NOMO-1 treated with dmso at 0.1 percent for 144 hours (cell line): ENCODE results near the gene DCC.

Experiments
- DNase-seq: peaks from one replicate; lab custom pipeline; 2025; ENCODE audit not compliant: unreplicated experiment; lab: John Stamatoyannopoulos, UW

DCC gene

GRCh38 chr18:52894801-52895200 lies 554.8 kb downstream of the DCC start:
- DNase-seq, result no peak

DNA sequence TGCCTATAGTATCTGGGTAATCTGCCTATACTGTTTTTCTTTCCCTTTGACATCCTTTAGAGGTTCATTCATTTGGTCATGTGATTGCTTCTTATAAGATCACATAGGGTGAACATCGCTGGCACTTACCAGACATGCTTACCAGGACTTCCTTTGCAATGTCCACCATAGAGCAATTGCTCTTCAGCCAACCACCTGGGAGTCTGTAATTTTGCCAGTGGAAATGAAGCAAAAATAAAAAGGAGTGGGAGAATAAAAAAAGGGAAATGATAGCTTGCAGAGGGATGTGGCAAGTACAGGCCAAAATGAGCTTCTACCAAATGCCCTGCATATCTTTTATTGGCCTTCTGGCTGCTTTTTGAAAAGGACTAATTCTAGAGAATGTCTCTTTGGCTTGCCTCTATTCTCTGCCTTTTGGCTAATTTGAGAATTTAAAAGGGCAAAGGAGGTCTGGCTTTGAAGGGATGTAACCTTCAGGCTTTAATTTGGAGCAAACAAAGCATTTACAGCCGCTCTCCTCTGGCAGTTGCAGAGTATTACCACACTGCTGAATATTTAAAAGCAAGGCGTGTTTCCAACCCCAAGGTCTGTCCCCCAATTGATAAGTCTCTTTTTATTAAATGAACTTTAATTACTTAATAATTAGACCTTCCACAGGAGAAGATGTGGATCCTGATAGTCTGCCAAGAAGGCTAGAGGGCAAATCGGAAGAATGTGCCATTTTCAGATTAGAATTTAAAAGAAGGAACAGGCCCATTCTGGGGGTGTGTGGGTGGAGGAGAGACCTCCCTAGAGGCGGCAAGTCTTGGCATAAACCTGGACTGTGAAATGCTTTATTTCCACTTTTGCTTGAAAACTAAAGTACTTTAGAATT lies 557.9 kb downstream of the DCC start:
- no peak for DNase-seq

DNA sequence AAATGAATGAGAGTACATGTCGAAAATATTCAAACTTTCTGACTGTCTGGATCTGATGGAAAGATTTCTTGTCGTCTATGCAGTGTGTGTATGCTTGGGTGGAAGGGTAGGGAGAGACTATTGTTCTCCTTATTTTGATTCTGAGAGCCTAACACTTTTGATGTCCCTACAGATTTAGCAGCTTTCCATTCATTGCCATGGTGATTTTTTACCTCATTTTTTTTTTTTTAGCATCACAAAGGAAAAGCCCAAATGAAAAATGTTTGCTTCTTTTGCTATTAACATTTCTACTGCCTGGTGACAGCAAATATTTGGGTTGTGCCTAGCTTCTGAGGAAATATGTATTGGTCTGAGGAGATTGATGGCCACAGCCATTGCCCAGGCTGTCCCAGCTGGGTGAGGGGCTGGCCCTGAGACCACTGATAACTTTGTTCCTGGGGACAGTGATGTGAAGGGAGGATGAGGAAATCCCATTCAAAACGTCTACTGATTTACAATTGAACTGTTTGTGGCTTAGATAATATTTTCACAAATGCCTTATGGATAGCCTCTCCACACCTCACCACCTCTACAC lies 558.6 kb downstream of the DCC start:
- no peak for DNase-seq

DNA sequence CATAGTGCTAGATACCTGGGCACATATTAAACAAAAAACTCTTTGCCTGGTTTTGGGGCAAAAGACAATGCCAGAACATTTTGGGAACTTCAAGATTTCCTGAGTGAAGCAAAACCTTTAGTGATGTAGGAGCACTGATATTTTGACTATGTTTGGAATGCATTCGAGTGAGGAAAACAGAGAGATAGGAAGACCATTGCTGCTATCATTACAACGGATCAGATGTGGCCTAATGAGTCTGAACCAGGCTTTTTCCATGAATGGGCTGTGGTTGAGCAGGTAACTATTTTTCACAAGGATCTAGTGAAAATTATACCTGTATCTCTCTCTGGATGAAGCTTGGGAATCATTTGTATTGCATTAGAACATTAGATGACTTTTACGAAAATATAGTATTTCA lies 562.2 kb downstream of the DCC start:
- no peak for DNase-seq

DNA sequence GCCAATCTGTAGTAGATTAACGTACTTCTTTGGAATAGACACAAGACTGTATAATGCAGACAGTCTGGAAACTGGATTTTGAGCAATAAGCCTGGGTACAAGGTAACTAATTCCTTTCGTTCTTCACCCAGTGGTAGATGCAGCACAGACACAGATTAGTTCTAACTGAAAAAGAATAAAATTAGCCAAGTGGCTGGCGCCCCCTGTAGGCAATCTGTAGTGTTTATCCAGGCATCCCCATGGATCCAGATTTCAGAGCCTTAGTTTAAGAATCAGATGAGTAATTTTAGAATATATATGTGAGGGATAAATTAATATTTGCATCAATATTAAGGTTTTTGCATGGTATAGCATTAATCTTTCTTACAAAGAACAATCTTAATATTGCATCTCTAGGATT lies 563.9 kb downstream of the DCC start:
- no peak for DNase-seq

GRCh38 chr18:52907543-52908308 lies 567.7 kb downstream of the DCC start:
- DNase-seq, result no peak

DNA sequence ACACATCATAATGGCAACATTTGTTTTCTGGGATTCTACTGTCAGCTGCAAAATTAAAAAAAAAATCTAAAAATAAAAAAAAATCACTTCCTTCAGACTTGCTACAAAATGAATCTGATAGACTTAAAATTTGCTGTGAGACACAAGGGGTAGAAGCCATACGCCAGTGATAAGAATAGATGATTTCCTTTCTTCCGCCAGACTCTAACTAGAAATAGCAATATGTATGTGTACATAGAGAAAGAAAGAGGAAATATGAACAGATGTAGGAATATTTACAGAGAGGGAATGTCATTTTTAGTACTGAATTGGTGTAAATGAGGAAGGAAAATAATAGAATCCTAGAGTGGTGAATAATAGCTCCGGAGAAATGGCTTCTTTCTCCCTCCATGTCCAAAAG lies 574.2 kb downstream of the DCC start:
- DNase-seq, result no peak

DNA sequence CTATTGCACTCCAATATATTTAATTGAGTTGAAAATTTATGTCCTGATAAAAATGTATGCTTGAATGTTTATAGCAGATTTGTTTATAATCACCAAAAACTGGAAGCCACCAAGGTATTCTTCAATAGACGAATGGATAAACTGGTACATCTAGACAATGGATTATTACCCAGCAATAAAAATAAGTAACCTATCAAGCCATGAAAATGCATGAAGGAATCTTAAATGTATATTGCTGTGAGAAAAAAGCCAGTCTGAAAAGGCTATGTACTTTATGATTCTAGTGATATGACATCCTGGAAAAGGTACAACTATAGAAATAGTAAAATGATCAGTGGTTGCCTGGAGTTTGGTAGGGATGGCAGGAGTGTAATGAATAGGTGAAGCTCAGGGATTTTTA lies 580.7 kb downstream of the DCC start:
- no peak for DNase-seq

GRCh38 chr18:52933356-52933755 lies 593.4 kb downstream of the DCC start:
- no peak for DNase-seq

DNA sequence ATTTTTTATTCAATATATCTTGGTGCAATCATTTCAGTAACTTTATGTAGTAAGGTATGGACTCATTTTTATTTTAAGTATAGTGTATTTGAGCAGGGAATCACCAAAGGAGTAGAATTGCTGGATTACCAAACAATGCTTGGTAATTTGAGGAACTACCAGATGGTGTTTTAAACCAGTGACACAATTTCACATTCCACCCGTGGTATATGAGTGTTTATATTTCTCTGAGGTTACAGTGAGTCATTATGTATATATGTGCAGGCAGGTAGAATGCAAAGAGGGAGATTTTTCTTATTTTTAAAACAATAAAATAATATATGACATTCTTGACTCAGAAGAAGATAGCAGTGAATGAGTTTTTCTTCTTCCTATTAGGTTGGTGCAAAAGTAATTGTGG lies 596.9 kb downstream of the DCC start:
- no peak for DNase-seq

DNA sequence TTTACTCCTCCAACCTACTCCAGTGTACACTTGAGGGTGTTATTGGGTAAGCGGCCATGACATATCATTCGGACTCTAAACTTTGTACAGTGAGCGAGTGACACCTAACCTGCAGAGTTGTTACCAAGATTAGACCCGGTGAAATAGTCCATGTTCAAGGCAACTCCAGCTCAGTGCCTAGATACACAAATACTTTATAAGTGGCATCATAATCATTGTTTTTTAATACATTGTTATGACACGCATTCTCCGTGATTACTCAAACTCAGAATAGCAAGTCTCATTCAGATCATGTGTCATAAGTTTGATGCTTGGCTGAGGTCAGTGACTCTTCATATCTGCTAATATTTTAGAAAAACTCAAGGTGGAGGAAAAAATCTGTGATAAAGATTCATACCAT lies 597.8 kb downstream of the DCC start:
- no peak for DNase-seq

GRCh38 chr18:52945552-52945951 lies 605.6 kb downstream of the DCC start:
- DNase-seq, result no peak

- DNase-seq, result no peak
Observed at GRCh38 chr18:52948868-52949444, 609.0 kb downstream of the DCC start.

DNA sequence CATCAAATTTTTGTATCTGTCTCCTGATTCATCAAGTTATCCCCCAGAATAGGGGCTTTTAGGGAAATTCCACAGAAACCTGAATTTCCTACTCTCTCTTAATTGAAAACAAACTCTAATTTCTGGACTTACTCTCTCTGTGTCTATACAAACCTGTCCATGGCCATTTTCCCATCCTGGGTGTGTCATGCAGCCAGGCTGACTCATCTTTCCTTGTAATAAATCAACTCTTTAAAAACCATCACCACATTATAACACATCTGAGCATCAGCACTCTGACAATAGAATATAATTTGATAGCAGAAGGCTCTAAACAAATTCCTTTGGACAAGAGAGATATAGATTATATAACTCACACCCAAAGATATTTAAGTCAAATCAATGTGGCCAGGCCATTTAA lies 610.2 kb downstream of the DCC start:
- DNase-seq, result no peak

DNA sequence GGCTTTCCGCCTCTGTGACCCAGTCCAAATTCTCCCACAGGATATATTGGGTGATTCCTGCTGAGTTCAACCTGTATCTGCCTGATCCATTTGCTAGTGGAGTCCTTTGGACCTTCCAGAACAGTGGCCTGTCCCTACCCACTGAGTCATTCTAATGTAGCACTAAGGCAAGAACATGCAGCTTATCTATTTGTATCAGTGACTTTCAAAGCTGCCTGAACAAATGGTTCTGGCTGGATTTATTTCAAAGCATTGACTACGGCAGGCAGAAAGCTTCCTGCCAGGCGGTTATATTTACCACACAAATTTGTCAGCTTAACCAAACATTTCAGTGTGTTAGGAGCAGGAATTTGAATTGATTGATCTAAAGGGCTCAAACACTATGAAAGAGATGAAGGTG lies 613.4 kb downstream of the DCC start:
- DNase-seq, result no peak

- no peak for DNase-seq
Observed at GRCh38 chr18:52963481-52963880, 623.5 kb downstream of the DCC start.

DNA sequence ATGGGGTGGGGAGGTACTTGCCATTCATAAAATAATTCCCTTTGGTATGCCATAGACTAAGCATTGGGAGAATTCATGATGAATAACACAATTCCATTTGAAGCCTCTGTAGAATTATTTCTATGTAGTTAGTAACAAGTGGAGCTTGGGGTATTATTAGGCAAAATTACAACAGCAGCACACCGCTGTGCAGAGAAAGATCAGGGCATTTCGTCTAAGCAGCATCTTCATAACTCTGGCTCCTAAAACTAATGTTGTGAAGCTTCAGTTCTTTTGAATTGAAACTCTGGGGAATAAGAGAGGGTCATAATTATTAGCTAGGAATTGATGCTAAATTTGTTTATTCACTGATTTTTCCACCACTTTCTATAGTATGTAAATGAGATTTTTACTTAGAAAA lies 630.7 kb downstream of the DCC start:
- no peak for DNase-seq

- no peak for DNase-seq
Observed at GRCh38 chr18:52971097-52971496, 631.1 kb downstream of the DCC start.

- no peak for DNase-seq
Observed at GRCh38 chr18:52979892-52980291, 639.9 kb downstream of the DCC start.

GRCh38 chr18:52991246-52991645 lies 651.2 kb downstream of the DCC start:
- no peak for DNase-seq

- DNase-seq, result no peak
Observed at GRCh38 chr18:52992041-52992440, 652.0 kb downstream of the DCC start.

- no peak for DNase-seq
Observed at GRCh38 chr18:52995875-52996274, 655.9 kb downstream of the DCC start.
